HG03095 (cell line): Measurements from ENCODE around the gene ZNF609.

ENCODE experiments used
- ATAC-seq: cut with Tn5 transposase; IDR thresholded peaks from one replicate; pipeline ENCODE4 v1.9.1; 2021; ENCODE audit warnings: moderate library complexity; ENCODE audit not compliant: unreplicated experiment

Gene ZNF609

GRCh38 chr15:64460206-64460723 lies at the start of gene ZNF609:
ZNF609 (plus strand) TSS chr15:64460578; CDS start chr15:64499420, 38,842 bp downstream.
- ATAC-seq = peak; percentile 52

- ATAC-seq = no peak
Observed at GRCh38 chr15:64412216-64412615, 48.2 kb upstream of the ZNF609 start.

- ATAC-seq = no peak
Observed at GRCh38 chr15:64422697-64423096, 37.7 kb upstream of the ZNF609 start.

- no peak for ATAC-seq
Observed at GRCh38 chr15:64423970-64424369, 36.4 kb upstream of the ZNF609 start.

GRCh38 chr15:64425221-64425620 lies 35.2 kb upstream of the ZNF609 start:
- ATAC-seq = no peak

- ATAC-seq = no peak
Observed at GRCh38 chr15:64426845-64427465, 33.4 kb upstream of the ZNF609 start.

- ATAC-seq = no peak
Observed at GRCh38 chr15:64429448-64429847, 30.9 kb upstream of the ZNF609 start.

GRCh38 chr15:64430000-64430735 lies 30.2 kb upstream of the ZNF609 start:
- no peak for ATAC-seq

- no peak for ATAC-seq
Observed at GRCh38 chr15:64437982-64438381, 22.4 kb upstream of the ZNF609 start.

GRCh38 chr15:64438653-64439447 lies 21.5 kb upstream of the ZNF609 start:
- ATAC-seq = no peak

- no peak for ATAC-seq
Observed at GRCh38 chr15:64441852-64442251, 18.5 kb upstream of the ZNF609 start.

- no peak for ATAC-seq
Observed at GRCh38 chr15:64443016-64443415, 17.4 kb upstream of the ZNF609 start.

GRCh38 chr15:64443747-64444621 lies 16.4 kb upstream of the ZNF609 start:
- peak; percentile 56 for ATAC-seq

GRCh38 chr15:64444836-64445235 lies 15.5 kb upstream of the ZNF609 start:
- ATAC-seq = no peak

GRCh38 chr15:64447536-64448315 lies 12.7 kb upstream of the ZNF609 start:
- no peak for ATAC-seq

- ATAC-seq = no peak
Observed at GRCh38 chr15:64452988-64453688, 7.2 kb upstream of the ZNF609 start.

- ATAC-seq = no peak
Observed at GRCh38 chr15:64453689-64454037, 6.7 kb upstream of the ZNF609 start.

- ATAC-seq = no peak
Observed at GRCh38 chr15:64454282-64454681, 6.1 kb upstream of the ZNF609 start.

- no peak for ATAC-seq
Observed at GRCh38 chr15:64455961-64456371, 4.4 kb upstream of the ZNF609 start.
